Fibroblast of skin of left biceps (primary cell): ENCODE data around the gene DYNC1H1.
A peak's percentile ranks its signal among the peaks of the same experiment; 100 is the strongest.
"Not testable (repeated sequence)": the region's sequence is repeated elsewhere in the genome, so short reads cannot be mapped to it uniquely, and the experiment has no call there.

Source experiments
- DNase-seq, 2 experiments: peaks; one replicate each; pipeline ENCODE4 v3.0.0-alpha.2; 2013; ENCODE audit warnings: low read depth in 2 of 2

The DYNC1H1 gene

DNA sequence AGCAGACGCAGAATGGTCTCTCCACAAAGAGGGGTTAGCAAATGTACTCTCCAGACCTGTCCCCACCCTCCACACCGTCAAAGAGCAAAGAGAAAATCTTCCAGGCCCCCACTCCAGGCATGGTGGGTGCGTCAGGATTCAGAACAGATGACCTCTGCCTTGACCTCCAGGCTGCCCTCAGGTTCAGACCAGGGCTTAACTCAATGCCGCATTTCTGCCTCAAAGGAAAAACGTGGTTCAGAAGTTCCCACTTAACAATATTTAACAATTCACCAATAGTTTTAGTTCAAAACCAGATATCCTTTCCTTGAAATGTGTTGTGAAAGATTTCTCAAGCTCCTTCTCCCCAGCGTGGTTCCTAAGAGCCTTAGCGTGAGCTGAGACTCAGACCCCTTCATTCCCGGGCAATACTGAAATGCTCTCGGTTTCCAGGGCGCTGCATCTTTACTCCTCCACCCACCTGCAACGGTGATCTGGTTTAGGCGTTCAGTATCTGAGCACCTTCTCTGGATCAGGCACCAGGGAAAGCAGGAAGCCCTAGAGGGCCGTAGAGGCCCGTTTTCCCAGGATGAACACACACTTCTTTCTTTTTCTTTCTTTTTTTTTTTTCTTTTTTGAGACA, 99.5 kb downstream of the DYNC1H1 start:
- no peak for DNase-seq

DNA sequence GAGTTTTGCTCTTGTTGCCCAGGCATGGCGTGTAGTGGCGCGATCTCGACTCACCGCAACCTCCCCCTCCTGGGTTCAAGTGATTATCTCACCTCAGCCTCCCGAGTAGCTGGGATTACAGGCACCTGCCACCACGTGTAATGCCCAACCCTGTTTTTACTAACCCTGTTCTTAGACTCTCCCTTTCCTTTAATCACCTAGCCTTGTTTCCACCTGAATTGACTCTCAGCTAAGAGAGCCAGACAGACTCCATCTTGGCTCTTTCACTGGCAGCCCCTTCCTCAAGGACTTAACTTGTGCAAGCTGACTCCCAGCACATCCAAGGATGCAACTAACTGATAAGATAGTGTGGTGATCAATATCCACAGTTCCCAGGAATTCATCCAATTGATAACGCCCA, 100.2 kb downstream of the DYNC1H1 start:
- not testable (repeated sequence) for DNase-seq

DNA sequence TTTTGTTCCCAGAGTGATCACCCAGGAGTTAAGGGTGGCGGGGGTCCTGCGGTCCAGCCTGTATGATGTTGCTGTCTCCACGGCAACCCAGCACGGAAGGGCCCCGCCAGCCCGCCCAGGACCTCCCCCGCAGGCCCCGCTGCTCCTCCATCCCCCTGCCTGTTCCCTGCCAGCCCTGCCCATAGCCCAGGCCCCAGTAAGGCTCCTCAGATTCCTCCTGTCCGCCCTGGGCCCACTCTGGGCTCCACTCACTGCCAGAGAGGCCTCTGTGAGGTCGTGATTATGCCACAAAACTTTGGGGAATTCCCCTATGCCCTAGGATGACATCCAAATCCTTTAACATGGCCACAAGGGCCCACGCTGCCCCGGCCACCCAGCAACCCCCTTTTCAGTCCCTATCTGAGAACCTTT, 101.7 kb downstream of the DYNC1H1 start:
- DNase-seq = no peak

DNA sequence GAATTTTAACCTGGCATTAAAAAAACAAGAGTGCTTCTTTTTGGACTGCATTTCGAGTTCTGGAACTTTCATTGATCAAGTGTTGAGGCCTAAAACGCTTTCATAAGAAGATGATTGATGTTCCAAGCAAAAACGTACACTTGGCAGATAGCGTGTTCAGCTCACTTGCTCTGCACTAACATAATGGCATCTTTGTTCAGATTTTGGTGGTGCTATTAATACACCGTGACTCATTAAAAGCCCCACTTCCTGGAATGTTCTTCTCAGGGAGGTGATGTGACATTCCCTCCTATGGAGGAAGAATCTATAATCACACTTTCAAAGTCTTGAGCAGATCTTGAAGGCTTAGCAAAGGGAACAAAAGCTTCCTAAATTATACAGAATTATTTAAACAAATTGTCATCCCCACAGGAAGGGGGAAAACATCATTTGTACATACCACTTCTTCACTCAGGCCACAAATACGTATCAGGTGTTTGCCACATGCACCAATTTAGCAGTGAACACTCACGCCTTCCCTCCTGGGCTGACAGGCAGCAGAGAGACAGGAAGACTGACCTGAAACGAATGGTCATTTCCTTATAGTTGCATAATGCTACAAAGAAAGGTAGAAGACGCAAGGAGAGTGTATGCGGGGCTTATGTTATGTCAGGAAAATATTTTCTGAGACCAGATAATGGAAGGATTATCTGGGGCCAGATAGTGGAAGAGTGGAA, 107.1 kb downstream of the DYNC1H1 start:
- DNase-seq = peak in 1 of 2 experiments; percentile 24

DNA sequence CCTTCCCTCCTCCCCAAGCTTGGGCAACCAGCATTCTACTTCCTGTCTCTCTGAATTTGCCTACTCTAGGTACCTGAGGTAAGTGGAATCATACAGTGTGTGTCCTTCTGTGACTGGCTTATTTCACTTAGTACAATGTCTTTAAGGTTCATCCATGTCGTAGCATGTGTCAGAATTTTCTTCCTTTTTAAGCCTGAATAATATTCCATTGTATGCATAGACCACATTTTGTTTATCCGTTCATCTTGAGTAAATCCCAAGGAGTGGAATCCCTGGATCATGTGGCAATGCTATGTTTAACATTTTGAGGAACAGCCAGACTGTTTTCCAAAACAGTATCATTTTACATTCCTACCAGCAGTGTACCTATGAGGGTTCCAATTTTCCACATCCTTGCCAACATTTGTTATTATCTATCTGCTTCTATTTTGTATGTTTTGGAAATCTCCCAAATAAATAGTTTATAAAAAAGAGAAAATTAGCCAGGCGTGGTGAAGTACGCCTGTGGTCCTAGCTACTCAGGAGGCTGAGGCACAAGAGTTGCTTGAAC, 110.1 kb downstream of the DYNC1H1 start:
- DNase-seq = no peak

DNA sequence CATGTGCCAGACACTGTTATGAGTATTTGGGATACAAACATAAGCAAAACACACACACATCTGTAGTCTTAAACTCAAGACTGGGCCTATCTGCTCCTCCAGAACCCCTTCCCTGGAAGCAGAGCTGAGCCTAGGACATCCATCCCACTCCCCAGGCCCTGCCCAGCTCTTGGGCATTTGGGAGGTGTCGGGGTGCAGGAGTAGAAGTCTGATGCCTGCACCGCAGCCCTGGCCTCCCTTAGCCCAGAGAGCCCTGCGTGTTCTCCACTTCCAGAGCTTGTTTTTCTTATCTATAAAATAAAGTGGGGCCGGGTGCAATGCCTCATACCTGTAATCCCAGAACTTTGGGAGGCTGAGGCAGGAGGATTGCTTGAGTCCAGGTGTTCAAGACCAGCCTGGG, 110.8 kb downstream of the DYNC1H1 start:
- DNase-seq = no peak

DNA sequence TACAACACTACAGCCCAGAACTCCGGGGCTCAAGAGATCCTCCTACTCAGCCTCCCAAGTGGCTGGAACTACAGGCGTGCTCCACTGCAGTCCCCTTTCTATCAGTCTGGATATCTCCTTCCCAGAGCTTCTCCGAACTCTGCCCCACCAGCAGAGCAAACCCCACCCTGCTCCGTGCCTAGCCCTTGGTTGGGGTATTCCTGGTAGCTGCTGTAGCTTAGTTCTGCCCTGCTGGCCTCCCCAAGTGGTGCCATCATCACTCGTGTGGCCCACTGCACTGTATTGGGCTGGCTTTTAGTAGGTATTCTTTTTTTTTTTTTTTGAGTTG, 113.0 kb downstream of the DYNC1H1 start:
- DNase-seq = no peak

DNA sequence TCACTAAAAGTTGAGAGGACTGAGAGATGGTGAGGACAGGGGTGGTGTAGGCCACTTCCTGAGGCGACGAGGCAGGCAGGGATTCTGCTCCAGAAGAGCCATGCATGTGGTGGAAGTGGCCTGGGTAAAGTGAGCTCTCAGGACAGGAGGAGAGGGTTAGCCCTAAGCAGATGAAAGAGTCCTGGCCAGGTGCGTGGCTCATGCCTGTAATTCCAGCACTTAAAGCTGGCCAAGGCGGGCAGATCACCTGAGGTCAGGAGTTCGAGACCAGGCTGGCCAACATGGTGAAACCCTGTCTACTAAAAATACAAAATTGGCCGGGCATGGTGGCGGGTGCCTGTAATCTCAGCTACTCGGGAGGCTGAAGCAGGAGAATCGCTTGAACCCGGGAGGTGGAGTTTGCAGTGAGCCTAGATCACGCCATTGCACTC, 114.0 kb downstream of the DYNC1H1 start:
- DNase-seq = not testable (repeated sequence)

DNA sequence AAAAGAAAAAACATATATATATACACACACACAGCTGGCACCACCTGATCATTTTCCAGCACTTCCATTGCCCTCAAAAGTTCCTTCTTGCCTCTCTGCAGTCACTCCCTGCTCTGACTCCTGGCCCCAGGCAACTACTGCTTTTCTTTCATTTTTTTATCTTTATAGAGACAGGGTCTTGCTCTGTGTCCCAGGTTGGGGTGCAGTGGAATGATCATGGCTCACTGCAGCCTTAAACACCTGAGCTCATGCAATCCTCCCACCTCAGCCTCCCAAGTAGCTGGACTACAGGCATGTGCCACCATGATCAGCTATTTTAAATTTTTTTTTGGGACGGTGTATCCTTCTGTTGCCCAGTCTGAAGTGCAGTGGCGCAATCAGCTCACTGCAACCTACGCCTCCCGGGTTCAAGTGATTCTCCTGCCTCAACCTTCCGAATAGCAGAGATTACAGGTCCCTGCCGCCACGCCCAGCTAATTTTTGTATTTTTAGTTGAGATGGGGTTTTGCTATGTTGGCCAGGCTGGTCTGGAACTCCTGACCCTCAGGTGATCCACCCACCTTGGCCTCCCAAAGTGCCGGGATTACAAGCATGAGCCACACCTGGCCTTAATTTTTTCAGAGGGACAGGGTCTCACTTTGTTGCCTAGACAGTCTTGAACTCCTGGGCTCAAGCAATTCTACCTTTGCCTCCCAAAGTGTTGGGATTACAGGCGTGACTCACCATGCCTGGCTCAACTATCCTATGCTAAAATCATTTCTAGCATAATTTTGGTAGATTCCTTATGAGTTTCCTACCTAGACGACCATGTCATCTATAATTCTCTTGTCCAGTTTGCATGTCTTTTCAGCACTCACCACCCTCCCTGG, 114.7 kb downstream of the DYNC1H1 start:
- no peak for DNase-seq

DNA sequence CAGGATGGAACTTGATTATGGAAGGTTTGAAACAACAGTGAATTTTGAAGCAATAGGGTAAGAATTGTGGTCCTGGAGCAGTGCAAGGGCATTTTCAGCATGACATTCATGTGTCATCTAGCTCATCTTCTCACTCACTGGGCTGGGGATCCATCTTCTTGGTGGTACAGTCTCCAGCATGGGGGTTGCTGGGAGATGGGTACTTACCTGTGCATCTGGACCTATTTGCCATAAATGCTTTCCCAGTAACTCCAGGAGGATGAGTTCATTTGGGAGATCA, 115.3 kb downstream of the DYNC1H1 start:
- DNase-seq = no peak

DNA sequence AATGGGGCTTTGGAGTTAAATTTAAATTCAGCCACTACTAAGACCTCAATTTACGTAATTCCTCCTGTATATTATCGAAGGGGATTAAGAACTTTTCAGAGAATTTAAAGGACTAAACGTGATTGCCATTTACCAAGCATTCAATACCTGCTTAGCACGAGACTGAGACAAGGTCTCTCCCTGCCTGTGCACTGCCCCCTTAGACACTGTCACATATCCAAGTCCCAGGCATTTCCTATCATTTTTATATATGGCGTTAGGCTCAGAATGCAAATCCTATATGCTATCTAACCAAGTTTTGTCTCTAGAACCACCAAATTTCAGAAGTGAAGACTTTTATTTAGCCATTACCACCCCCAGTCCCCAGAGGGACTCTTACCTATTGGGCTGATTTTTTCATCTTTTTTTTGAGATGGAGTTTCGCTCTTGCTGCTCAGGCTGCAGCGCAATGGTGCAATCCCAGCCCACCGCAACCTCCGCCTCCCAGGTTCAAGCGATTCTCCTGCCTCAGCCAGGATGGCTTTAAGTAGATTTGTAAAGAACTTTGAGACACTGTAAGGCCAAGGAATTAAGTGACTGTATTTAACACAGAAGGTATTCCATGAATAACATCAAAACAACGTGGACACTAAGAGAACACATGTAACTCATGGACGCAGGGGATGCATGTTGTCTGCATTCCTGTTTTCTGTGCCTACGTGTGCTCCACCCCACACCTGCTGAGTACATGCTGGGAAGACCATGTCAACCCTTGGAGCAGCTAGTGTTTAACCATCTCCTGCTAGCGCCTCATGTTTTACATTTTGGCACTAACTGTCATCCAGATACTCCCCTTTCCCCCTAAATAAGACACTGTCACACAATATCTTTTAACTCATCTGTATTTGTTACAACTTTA, 116.1 kb downstream of the DYNC1H1 start:
- DNase-seq = no peak

DNA sequence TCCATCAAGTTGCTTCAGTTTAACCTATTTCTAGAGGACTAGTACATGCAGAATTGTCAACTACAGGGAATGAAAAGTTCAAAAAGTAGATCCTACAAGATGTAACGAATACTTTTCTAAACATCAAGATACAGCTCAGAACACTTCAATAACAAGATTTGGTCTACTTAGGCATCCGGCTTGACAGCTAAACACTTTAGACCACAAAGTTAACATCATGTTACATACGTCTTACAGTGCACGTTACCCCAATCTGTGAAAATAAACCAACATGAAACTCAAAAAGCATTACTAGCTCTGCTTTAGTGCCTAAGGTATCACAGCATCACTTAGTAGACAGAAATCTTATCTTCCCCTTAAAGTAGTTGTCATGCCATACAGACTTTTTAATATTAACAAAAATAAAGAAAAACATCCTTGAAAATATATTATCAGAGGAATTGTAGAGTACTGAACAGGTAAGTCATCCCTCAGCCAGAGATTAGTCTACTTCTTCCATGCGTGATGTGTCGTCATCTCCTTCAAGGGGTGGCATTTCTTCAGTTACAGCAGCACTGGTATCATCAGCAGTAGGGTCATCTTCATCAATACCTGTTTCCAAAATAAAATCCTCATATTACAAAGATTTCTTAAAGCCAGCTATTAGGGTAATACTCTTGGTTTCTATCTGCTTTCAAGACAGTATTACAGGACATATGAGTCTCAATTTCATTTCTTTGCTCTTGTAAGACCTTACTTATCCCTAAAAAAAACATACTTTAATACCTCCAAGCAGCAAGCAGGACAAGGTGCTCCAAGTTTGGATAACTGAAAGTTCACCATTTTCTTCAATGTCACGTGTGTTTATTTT, 117.1 kb downstream of the DYNC1H1 start:
- no peak for DNase-seq

DNA sequence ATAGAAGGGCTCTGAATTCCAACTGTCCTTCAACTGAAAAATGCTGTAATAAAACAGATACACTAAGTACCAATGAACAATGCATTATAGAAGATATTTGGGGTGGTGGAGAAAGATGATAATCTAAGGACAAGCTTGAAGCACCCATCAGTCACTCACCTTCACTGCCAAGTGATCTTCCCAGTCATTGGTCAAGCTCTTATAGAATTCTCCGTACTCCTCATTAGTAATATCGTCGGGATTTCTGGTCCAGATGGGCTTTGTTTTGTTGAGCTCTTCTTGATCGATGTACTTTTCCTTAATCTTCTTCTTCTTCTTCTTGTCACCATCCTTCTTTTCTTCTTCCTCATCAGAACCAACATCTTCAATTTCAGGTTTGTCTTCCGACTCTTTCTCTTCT, 120.1 kb downstream of the DYNC1H1 start:
- not testable (repeated sequence) for DNase-seq

DNA sequence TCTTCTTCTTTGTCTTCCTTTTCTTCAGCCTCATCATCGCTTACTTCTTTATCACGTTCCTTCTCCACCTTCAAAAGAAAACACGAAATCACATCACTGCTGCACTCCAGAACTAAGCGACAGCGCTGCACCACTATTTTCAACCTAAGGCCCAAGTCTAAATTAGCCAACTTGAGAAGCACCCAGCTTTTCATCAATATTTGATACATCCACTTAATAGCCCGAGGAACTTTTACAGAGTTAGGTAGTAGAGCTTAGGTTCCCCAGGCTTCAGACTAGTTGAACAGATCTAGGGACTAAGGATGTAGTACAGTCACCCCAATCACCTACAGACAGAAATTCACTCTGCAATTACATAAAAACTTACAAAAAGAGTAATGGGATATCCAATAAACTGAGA, 120.6 kb downstream of the DYNC1H1 start:
- no peak for DNase-seq

DNA sequence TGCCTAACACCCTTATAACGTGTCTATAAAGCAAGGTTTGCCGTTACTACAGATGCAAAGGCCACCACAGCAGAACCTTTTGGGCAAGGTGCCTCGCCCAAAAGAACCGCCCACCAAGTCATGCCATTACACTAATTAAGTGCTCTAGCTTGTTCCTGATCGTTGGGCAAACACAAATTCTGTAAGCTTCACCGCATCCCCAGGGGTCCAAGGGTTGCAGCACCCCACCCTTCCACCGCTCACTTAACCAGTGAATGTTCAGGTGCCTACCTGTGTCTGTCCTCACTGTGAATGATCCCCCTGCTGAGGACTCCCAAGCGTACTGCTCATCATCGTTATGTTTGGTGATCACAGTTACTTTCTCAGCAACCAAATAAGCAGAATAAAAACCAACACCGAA, 121.1 kb downstream of the DYNC1H1 start:
- DNase-seq = no peak

DNA sequence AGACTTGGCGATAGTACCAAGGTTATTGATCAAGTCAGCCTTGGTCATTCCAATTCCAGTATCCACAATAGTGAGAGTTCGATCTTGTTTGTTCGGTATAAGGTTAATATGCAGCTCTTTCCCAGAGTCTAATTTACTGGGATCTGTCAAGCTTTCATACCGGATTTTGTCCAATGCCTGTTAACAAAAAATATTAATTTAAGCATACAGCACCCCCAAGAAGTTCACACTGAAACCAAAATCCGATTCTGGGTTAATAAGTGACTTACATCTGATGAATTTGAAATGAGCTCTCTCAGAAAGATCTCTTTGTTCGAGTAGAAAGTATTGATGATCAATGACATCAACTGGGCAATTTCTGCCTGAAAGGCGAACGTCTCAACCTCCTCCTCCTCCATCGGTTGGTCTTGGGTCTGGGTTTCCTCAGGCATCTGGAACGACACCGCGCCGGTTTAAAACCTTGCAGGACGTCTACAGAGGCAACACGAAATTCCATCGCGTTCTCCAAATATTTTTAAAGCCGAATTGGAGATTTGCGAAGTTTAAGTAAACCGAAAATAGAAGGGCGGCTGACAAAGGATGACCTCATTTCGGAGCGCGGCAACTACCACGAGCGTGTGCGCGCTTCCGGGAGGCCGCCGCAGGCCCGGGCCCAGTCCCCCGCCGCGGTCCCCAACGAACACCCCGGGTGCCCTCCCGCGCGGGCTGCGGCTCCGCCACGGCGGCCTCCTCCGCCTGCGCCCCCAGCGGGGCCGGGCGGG, 121.8 kb downstream of the DYNC1H1 start:
- no peak for DNase-seq

DNA sequence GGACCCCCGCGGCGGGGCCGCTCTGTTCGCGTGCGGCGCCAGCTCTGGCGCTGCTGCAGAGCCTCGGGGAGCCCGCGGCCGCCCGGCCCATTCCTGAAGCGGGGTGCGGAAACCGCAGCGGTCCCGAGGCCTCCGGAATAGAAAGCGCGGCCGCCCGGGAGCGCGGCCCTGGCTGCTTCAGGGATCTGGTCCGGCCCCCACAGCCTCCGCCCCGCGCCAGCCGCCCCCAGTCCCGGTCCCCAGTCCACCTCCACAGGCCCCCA, 122.3 kb downstream of the DYNC1H1 start:
- no peak for DNase-seq

DNA sequence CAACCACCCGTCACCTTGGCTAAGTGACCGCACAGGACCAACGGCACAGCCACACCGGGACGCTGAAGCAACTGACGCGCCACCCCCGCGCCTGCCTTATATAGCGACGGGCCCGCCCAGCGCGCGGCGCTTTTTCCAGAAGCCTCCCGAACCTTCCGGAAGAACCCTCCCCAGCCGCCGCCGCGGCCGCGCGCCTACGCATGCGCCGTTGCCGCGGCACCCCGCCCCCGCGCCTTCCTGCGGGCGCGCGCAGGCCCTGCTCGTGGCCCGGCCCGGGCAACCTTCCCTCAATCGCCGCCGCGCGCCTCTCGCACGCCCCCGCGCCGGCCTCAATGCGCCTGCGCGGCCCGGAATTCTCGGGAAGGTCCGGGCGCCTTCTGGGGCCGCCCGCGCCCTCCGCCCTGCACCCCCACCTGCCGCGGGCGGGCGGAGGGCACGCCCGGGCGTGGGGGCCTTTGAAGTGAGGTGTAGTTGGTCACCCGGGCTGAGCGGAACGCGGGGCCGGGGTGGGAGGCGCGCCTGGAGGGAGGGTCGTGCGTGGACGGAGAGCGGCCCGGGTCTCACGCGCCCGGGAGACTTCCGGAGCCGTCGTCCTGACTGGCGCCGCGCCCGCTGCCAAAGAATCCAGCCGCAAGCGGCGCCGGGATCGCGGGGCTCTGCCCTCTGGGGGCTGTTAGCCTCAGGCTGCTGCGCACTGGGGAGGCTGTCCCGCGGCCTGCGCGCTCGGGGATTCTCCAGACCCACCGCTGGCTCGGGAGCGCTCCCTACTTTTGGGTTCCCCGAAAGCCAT, 122.8 kb downstream of the DYNC1H1 start, which contains the start of gene HSP90AA1:
TSS of gene HSP90AA1 (minus strand) at position 73 of the 790 bp plus-strand sequence. CDS start 666 bp downstream, outside the sequence.
- DNase-seq = peak; percentile 81 to 83

DNA sequence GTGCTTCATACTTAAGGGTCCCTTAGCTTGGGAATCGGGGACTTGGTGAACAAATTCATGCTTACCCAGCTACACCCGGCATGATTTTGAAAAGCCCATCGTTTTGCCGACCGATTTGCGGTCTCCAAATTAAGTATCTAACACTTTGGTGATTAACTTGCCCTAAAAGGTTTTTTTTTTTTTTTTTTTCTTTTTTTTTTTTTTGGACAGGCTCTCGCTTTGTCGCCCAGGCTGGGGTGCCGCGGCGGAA, 123.3 kb downstream of the DYNC1H1 start:
- no peak for DNase-seq
